SK-N-SH (cell line): ENCODE results near the gene TK2.

ENCODE experiments used
- EZH2phosphoT487 ChIP-seq: fragments of 200-600 bp; sonication (generic); IDR thresholded peaks from 2 replicates; pipeline ENCODE4 v1.6.1; 2017; ENCODE audit warnings: low read depth, mixed run types, mild to moderate bottlenecking, antibody characterized with exemption, moderate library complexity, borderline replicate concordance
- POLR2AphosphoS5 ChIP-seq: IDR thresholded peaks from 2 replicates; pipeline ENCODE4 v1.6.1; 2012; ENCODE audit warnings: low read depth, low read length
- RFX5 ChIP-seq: IDR thresholded peaks from 2 replicates; pipeline ENCODE4 v1.6.1; 2012; ENCODE audit warnings: mild to moderate bottlenecking, improper control_type of control experiment, low read length
- TAF1 ChIP-seq: IDR thresholded peaks from 2 replicates; pipeline ENCODE4 v1.6.1; 2012; ENCODE audit warnings: low read depth, mild to moderate bottlenecking, low read length, moderate library complexity, borderline replicate concordance
- TF ChIP-seq, protein P1 (sequence below): fragments of 200-600 bp; sonication (generic); IDR thresholded peaks from 2 replicates; pipeline ENCODE4 v1.6.1; 2017; ENCODE audit warnings: antibody characterized with exemption, mild to moderate bottlenecking, moderate library complexity

DNA sequence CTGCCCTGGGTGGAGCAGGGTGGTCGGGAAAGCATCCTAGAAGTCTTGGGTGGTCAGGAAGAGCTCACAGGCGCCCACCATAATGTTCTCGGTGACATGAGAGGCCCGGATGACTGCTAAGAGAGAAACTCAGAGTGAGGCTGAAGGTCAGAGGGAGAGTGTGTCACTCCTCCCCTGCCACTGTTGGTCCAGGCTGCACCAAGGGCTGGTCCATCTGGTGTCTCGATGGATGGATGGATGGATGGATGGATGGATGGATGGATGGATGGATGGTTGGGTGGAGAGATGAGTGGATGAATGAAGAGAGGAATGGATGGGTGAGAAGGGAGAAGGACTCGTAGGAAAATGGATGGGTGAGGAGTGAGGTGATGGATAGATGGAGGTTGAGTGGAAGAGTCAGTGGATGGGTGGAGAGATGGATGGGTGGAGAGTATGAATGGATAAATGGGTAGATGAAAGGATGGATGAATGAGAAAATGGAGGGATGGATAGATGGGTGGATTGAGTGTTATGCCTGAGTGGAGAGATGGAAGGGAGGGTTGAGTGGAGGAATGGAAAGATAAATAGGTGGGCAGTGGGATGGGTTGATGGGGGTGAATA is 79.9 kb downstream of the TK2 start:
- TF ChIP-seq, protein P1, sequence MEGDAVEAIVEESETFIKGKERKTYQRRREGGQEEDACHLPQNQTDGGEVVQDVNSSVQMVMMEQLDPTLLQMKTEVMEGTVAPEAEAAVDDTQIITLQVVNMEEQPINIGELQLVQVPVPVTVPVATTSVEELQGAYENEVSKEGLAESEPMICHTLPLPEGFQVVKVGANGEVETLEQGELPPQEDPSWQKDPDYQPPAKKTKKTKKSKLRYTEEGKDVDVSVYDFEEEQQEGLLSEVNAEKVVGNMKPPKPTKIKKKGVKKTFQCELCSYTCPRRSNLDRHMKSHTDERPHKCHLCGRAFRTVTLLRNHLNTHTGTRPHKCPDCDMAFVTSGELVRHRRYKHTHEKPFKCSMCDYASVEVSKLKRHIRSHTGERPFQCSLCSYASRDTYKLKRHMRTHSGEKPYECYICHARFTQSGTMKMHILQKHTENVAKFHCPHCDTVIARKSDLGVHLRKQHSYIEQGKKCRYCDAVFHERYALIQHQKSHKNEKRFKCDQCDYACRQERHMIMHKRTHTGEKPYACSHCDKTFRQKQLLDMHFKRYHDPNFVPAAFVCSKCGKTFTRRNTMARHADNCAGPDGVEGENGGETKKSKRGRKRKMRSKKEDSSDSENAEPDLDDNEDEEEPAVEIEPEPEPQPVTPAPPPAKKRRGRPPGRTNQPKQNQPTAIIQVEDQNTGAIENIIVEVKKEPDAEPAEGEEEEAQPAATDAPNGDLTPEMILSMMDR = no peak
- no peak for TF ChIP-seq TAF1
- no peak for TF ChIP-seq EZH2phosphoT487
- no peak for TF ChIP-seq RFX5
- no peak for TF ChIP-seq POLR2AphosphoS5
